ENCODE measurements around the gene CREB3.

Gene CREB3

GRCh38 chr9:35738924-35739323 lies 6.5 kb downstream of the CREB3 start:
- TF ChIP-seq CTCF (IDR thresholded peaks at IDR 0.05; ENCODE audit: borderline replicate concordance, insufficient read depth, low read depth, low read length), result no peak
- no peak overlapping the region for H3K4me3 ChIP-seq (ENCODE audit: low read depth, low read length)

- no peak for TF ChIP-seq CTCF (IDR thresholded peaks at IDR 0.05; ENCODE audit: borderline replicate concordance, insufficient read depth, low read depth, low read length)
- no peak overlapping the region for H3K4me3 ChIP-seq (ENCODE audit: low read depth, low read length)
Observed at GRCh38 chr9:35740243-35740642, 7.8 kb downstream of the CREB3 start.

GRCh38 chr9:35741740-35742139 lies 9.3 kb downstream of the CREB3 start:
- TF ChIP-seq CTCF (IDR thresholded peaks at IDR 0.05; ENCODE audit: borderline replicate concordance, insufficient read depth, low read depth, low read length), result no peak
- no peak overlapping the region for H3K4me3 ChIP-seq (ENCODE audit: low read depth, low read length)

GRCh38 chr9:35743452-35743851 lies 11.0 kb downstream of the CREB3 start:
- TF ChIP-seq CTCF (IDR thresholded peaks at IDR 0.05; ENCODE audit: borderline replicate concordance, insufficient read depth, low read depth, low read length), result no peak
- no peak overlapping the region for H3K4me3 ChIP-seq (ENCODE audit: low read depth, low read length)

- no peak overlapping the region for H3K4me3 ChIP-seq (ENCODE audit: low read depth, low read length)
- no peak for TF ChIP-seq CTCF (IDR thresholded peaks at IDR 0.05; ENCODE audit: borderline replicate concordance, insufficient read depth, low read depth, low read length)
Observed at GRCh38 chr9:35743880-35744518, 11.5 kb downstream of the CREB3 start.

GRCh38 chr9:35745569-35745968 lies 13.1 kb downstream of the CREB3 start:
- no peak for TF ChIP-seq CTCF (IDR thresholded peaks at IDR 0.05; ENCODE audit: borderline replicate concordance, insufficient read depth, low read depth, low read length)
- no peak overlapping the region for H3K4me3 ChIP-seq (ENCODE audit: low read depth, low read length)

- no peak for TF ChIP-seq CTCF (IDR thresholded peaks at IDR 0.05; ENCODE audit: borderline replicate concordance, insufficient read depth, low read depth, low read length)
- H3K4me3 ChIP-seq (ENCODE audit: low read depth, low read length), result peak overlapping the region; percentile 30
Observed at GRCh38 chr9:35746583-35746982, 14.1 kb downstream of the CREB3 start.

Data from GM12875 (cell line).